Esophagus muscularis mucosa (tissue), 3 donors: ENCODE data around the gene SDK2.
"Not testable (repeated sequence)": the region's sequence is repeated elsewhere in the genome, so short reads cannot be mapped to it uniquely, and the experiment has no call there.

Experiments
- POLR2A ChIP-seq: fragments of 450-650 bp; IDR thresholded peaks from one replicate; pipeline ENCODE4 v1.6.1; 2017; ENCODE audit warnings: antibody characterized with exemption, moderate library complexity, mild to moderate bottlenecking, low read depth
- POLR2AphosphoS5 ChIP-seq, 2 donors: sonication (generic); formaldehyde crosslinking; IDR thresholded peaks; one replicate each; pipeline ENCODE4 v1.6.1; 2017; ENCODE audit warnings: antibody characterized with exemption in 2 of 2
- TF ChIP-seq, protein P1 (sequence below), 3 experiments: fragments of 200-600 bp in 2 of 3; fragments of 450-650 bp in 1 of 3; sonication (generic) in 2 of 3; IDR thresholded peaks; one replicate each; pipeline ENCODE4 v1.5.1; 2017 to 2019; ENCODE audit warnings: antibody characterized with exemption in 3 of 3, mild to moderate bottlenecking in 2 of 3, moderate library complexity in 1 of 3

DNA sequence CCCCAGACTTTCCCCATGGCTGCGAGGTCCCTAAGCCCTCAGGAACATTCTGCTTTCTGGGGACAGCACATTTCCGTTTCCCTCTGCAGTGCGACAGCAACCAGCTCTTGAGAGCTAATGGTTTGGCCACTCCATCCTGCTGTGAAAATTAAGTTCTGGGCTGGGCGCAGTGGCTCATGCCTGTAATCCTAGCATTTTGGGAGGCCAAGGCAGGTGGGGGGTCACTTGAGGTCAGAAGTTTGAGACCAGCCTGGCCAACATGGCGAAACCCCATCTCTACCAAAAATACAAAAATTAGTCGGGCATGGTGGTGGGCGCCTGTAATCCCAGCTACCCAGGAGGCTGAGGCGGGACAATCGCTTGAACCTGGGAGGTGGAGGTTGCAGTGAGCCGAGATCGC, 331.4 kb downstream of the SDK2 start:
- TF ChIP-seq, protein P1, sequence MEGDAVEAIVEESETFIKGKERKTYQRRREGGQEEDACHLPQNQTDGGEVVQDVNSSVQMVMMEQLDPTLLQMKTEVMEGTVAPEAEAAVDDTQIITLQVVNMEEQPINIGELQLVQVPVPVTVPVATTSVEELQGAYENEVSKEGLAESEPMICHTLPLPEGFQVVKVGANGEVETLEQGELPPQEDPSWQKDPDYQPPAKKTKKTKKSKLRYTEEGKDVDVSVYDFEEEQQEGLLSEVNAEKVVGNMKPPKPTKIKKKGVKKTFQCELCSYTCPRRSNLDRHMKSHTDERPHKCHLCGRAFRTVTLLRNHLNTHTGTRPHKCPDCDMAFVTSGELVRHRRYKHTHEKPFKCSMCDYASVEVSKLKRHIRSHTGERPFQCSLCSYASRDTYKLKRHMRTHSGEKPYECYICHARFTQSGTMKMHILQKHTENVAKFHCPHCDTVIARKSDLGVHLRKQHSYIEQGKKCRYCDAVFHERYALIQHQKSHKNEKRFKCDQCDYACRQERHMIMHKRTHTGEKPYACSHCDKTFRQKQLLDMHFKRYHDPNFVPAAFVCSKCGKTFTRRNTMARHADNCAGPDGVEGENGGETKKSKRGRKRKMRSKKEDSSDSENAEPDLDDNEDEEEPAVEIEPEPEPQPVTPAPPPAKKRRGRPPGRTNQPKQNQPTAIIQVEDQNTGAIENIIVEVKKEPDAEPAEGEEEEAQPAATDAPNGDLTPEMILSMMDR (IDR thresholded peaks at IDR 0.05), result not testable (repeated sequence)
- not testable (repeated sequence) for TF ChIP-seq POLR2AphosphoS5 (IDR thresholded peaks at IDR 0.05); POLR2A
